ENCODE data around the gene PRICKLE3. TPM values are rescaled to one million over a fixed set of nuclear protein-coding genes. Genes with fewer than 3 reads are reported as not detected.
"Not testable (repeated sequence)": the region's sequence is repeated elsewhere in the genome, so short reads cannot be mapped to it uniquely, and the experiment has no call there.

Gene PRICKLE3
- total RNA-seq, 1 donor from 2014 or later, result 8.7 TPM

DNA sequence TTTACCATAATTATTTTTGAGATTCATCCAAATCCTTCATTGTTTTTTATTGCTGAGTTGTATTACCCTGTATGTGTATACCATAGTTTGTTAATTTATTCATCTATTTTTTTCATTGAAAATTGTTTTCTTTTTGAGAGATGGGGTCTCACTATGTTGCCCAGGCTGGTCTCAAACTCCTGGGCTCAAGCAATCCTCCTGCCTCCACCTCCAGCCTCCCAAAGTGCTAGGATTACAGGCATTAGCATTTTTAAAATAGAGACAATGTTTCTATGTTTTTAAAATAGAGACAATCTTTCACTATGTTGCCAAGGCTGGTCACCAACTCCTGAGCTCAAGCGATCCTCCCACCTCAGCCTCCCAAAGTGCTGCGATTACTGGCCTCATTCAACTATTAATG lies 25.3 kb downstream of the PRICKLE3 start:
- H3K27me3 Mint-ChIP-seq, result no peaks in the 10 kb centered on the region
- no peaks in the 10 kb centered on the region for H3K4me1 Mint-ChIP-seq (ENCODE audit: unreplicated experiment)
- H3K9me3 Mint-ChIP-seq, result peaks cover 5% of the 10 kb centered on the region
- TF ChIP-seq, protein P1, sequence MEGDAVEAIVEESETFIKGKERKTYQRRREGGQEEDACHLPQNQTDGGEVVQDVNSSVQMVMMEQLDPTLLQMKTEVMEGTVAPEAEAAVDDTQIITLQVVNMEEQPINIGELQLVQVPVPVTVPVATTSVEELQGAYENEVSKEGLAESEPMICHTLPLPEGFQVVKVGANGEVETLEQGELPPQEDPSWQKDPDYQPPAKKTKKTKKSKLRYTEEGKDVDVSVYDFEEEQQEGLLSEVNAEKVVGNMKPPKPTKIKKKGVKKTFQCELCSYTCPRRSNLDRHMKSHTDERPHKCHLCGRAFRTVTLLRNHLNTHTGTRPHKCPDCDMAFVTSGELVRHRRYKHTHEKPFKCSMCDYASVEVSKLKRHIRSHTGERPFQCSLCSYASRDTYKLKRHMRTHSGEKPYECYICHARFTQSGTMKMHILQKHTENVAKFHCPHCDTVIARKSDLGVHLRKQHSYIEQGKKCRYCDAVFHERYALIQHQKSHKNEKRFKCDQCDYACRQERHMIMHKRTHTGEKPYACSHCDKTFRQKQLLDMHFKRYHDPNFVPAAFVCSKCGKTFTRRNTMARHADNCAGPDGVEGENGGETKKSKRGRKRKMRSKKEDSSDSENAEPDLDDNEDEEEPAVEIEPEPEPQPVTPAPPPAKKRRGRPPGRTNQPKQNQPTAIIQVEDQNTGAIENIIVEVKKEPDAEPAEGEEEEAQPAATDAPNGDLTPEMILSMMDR (conservative IDR thresholded peaks at IDR 0.05), result no peak
- no peak overlapping the region for H3K27ac Mint-ChIP-seq
- no peak for DNase-seq (ENCODE audit: extremely low spot score, unreplicated experiment)
- H3K4me3 Mint-ChIP-seq, result no peak overlapping the region
- no peaks in the 10 kb centered on the region for H3K36me3 Mint-ChIP-seq

DNA sequence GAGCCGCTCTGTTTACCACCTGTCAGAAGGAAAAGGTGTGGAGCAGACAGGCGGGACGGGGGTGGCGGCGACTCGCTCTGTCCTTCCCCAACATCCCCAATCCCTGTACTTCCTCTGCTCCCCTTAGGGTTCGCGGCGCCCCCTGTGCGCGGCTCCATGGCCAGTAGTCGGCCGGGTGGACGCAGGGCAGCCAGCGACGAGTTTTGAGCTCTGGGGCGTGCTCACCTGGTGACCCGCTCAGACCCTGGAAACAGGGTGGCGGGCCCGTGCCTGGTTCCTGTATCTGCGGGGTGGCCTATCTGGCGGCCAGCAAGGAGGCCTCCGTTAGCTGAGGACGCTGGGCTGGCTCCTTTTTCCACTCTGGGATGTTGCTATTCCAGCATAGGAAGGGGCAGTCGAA lies 29.0 kb downstream of the PRICKLE3 start:
- TF ChIP-seq, protein P1 (conservative IDR thresholded peaks at IDR 0.05), result no peak
- Mint-ChIP-seq H3K27me3 (no peaks in the 10 kb centered on the region), H3K36me3 (no peaks in the 10 kb centered on the region), H3K9me3 (no peaks in the 10 kb centered on the region), H3K27ac (peak overlapping the region; percentile 61), H3K4me3 (peak overlapping the region; percentile 45), H3K4me1 (ENCODE audit: unreplicated experiment) (no peaks in the 10 kb centered on the region)
- no peak for DNase-seq (ENCODE audit: extremely low spot score, unreplicated experiment)

DNA sequence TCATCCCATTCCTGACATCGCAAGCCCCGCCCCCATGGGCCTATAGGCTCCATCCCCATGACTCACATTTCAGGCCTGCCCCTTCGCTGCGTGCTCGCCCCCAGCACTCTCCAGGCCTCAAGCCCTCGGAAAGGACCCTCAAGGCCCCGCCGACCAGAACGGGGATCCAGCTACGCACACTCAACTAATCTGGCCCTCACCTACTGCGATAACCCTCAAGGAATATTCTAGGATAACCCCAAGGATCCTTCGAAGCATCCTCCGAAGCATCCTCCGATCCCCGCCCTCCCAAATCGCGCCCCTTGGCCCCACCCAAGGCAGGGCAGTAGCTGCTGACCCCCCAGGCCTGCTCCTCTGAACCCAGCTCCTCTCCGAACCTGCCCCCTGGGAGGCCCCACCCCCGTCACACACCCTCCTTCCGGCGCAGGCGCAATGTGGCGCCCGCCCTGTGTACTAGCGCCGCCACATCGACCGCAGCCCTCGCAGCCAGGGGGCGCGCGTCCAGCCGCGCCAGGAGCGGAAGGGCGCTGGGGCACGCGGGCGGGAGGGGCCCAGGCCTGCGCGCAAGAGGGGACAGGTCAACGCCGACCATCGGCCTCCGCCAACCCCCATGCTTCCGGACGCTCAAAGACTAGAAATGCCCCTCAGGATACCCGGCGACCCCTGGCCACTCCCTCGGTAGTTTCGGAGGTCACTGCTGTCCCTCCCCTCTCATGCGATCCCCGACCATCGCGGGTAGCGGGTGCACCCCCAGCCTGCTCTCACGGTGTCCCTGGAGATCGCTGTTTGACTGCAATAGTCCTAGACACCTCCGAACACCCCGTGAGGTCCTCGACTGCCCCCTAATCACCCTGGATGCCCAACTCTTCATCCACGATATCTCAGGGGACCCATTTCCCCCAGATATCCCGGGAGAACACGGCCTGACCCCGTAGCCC lies 30.0 kb downstream of the PRICKLE3 start:
- Mint-ChIP-seq H3K9me3 (no peaks in the 10 kb centered on the region), H3K27me3 (no peaks in the 10 kb centered on the region), H3K27ac (peak overlapping the region; percentile 94), H3K4me3 (peak overlapping the region; percentile 92), H3K36me3 (no peaks in the 10 kb centered on the region), H3K4me1 (ENCODE audit: unreplicated experiment) (no peaks in the 10 kb centered on the region)
- peak; percentile 82 for DNase-seq (ENCODE audit: extremely low spot score, unreplicated experiment)
- TF ChIP-seq, protein P1 (conservative IDR thresholded peaks at IDR 0.05), result peak; percentile 77

DNA sequence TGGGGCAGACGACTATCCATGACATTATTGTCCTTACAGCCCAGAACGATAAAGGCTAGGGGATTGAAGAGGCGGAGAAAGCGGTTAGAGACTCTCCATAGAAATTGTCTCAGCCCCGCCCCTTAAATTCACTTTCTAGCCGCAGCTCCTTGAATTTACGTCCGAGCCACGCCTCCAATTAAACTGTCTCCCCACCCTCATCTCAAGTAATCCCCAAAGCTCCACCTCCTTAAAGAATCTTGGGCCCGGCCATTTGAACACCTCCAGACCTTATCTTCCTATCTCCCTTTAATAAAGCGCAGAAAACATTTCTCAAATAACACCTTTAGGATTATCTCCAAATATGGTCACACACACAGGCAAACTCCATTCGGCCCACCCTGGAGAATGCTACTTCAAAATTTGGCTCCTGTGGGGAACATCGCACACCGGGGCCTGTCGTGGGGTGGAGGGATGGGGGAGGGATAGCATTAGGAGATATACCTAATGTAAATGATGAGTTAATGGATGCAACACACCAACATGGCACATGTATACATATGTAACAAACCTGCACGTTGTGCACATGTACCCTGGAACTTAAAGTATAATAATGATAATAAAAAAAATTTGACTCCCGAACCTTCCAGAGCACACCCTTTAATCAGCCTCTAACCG lies 30.8 kb downstream of the PRICKLE3 start:
- no peak for DNase-seq (ENCODE audit: extremely low spot score, unreplicated experiment)
- Mint-ChIP-seq H3K9me3 (no peaks in the 10 kb centered on the region), H3K27ac (peak overlapping the region; percentile 94), H3K36me3 (no peaks in the 10 kb centered on the region), H3K4me1 (ENCODE audit: unreplicated experiment) (no peaks in the 10 kb centered on the region), H3K27me3 (no peaks in the 10 kb centered on the region), H3K4me3 (peak overlapping the region; percentile 92)
- TF ChIP-seq, protein P1 (conservative IDR thresholded peaks at IDR 0.05), result no peak

DNA sequence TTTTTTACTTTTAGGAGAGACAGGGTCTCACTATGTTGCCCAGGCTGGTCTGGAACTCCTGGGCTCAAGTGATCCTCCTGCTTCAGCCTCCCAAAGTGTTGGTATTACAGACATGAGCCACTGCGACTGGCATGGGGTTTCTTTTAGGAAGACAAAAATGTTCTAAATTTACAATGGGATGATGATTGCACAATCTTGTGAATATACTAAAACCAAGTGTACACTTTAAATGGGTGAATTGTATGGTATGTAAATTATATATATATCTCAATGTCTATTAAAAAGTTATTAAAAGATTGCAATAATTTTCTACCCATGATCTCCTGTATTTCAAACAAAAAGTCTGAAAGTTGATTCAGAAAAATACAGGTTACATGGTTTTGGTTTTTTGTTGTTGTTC lies 32.7 kb downstream of the PRICKLE3 start:
- TF ChIP-seq, protein P1 (conservative IDR thresholded peaks at IDR 0.05), result no peak

DNA sequence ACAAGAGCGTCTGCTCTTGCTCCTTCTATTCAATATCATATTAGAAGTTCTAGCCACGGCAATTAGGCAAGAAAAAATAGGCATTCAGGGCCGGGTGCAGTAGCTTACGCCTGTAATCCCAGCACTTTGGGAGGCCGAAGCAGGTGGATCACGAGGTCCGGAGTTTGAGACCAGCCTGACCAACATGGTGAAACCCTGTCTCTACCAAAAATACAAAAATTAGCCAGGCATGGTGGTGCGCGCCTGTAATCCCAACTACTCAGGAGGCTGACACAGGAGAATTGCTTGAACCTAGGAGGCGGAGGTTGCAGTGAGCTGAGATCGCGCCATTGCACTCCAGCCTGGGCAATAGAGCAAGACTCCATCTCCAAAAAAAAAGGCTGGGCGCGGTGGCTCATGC lies 36.9 kb downstream of the PRICKLE3 start:
- peak overlapping the region; percentile 84 for H3K27ac Mint-ChIP-seq
- not testable (repeated sequence) for H3K9me3 Mint-ChIP-seq; H3K27me3 Mint-ChIP-seq; H3K36me3 Mint-ChIP-seq; H3K4me3 Mint-ChIP-seq; DNase-seq (ENCODE audit: extremely low spot score, unreplicated experiment); H3K4me1 Mint-ChIP-seq (ENCODE audit: unreplicated experiment)

More for the DNA sequence above, 32.7 kb downstream of the PRICKLE3 start:
- no peak overlapping the region for H3K4me3 Mint-ChIP-seq
- H3K27ac Mint-ChIP-seq, result no peak overlapping the region
- H3K27me3 Mint-ChIP-seq, result no peaks in the 10 kb centered on the region
- peaks cover 4% of the 10 kb centered on the region for H3K36me3 Mint-ChIP-seq
- DNase-seq (ENCODE audit: extremely low spot score, unreplicated experiment), result no peak
- H3K9me3 Mint-ChIP-seq, result no peaks in the 10 kb centered on the region
- H3K4me1 Mint-ChIP-seq (ENCODE audit: unreplicated experiment), result no peaks in the 10 kb centered on the region

DNA sequence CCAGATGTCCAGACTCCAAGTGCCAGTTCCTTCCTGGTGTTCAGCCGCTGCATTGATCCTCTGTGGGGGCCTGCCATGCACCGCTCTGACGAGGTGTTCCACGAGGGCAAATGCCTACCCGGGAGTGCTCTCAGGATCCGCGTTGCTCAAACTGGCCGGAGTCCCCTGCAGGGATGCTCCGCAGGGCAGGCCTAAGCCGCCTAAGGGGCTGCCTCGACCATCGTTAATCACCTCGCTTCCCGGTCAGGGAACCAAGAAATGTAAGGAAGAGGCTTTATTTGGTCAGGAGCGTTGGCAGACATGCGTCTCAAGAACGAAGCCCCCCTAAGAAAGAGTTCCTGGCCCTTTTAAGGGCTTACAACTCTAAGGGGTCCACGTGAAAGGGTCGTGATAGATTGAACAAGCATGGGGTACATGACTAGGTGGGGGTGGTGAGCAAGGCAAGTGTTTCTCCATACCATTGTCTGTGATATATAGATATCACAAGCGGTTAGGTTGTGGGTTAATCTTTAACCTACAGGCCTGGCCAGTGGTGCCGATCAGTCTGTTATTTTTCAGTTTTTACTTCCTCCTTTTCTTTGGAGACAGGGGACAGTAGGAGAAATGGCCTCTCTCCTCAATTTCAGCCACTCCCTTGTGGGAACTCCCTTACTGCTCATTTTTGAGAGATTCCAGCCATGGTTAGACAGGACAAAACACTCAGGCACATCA lies 37.6 kb downstream of the PRICKLE3 start:
- not testable (repeated sequence) for DNase-seq (ENCODE audit: extremely low spot score, unreplicated experiment); H3K27me3 Mint-ChIP-seq; H3K36me3 Mint-ChIP-seq; H3K4me3 Mint-ChIP-seq; H3K9me3 Mint-ChIP-seq; H3K4me1 Mint-ChIP-seq (ENCODE audit: unreplicated experiment)
- peak overlapping the region; percentile 84 for H3K27ac Mint-ChIP-seq

All from type B pancreatic cell (in vitro differentiated cells).